SK-N-SH treated with all-trans-retinoic acid at 6 μM for 48 hours (cell line): ENCODE data around the gene KCNE2.

ENCODE experiments used
- ATAC-seq: fragments of 200-7000 bp; cut with Tn5 transposase; 3 replicates; pipeline ENCODE4 v1.9.1; 2020; ENCODE audit warnings: mild to moderate bottlenecking, moderate library complexity
- ARNTL ChIP-seq: fragments of 450-650 bp; formaldehyde crosslinking; IDR thresholded peaks from 2 replicates; pipeline ENCODE4 v1.5.0; 2020; ENCODE audit warnings: low read depth, mild to moderate bottlenecking, moderate library complexity, borderline replicate concordance
- BACH2 ChIP-seq: fragments of 250-450 bp; sonication (Bioruptor Pico); IDR thresholded peaks from 2 replicates; pipeline ENCODE4 v1.9.0; 2021; ENCODE audit warnings: mild to moderate bottlenecking, borderline replicate concordance
- CREB5 ChIP-seq: fragments of 250-450 bp; sonication (Bioruptor Pico); IDR thresholded peaks from 2 replicates; pipeline ENCODE4 v1.5.1; 2020; ENCODE audit warnings: low read depth, mild to moderate bottlenecking, moderate library complexity
- CSDC2 ChIP-seq: fragments of 250-450 bp; sonication (Bioruptor Pico); IDR thresholded peaks from 2 replicates; pipeline ENCODE4 v1.5.0; 2020; ENCODE audit warnings: mild to moderate bottlenecking, moderate library complexity
- ESRRG ChIP-seq: fragments of 250-450 bp; sonication (Bioruptor Pico); IDR thresholded peaks from 2 replicates; pipeline ENCODE4 v1.6.1; 2021; ENCODE audit warnings: mild to moderate bottlenecking
- GLIS3 ChIP-seq: fragments of 250-450 bp; sonication (Bioruptor Pico); IDR thresholded peaks from 2 replicates; pipeline ENCODE4 v1.5.0; 2020; ENCODE audit warnings: mild to moderate bottlenecking, moderate library complexity
- ISL1 ChIP-seq: fragments of 250-450 bp; sonication (Bioruptor Pico); IDR thresholded peaks from 2 replicates; pipeline ENCODE4 v2.1.2; 2022; ENCODE audit warnings: mild to moderate bottlenecking, moderate library complexity
- OSR1 ChIP-seq: fragments of 250-450 bp; sonication (Bioruptor Pico); IDR thresholded peaks from 2 replicates; pipeline ENCODE4 v1.8.0; 2022; ENCODE audit warnings: moderate library complexity, mild to moderate bottlenecking, inconsistent platforms
- PATZ1 ChIP-seq: fragments of 250-450 bp; sonication (Bioruptor Pico); IDR thresholded peaks from 2 replicates; pipeline ENCODE4 v1.8.0; 2020; ENCODE audit warnings: mild to moderate bottlenecking, moderate library complexity, borderline replicate concordance
- POU6F1 ChIP-seq: fragments of 250-450 bp; sonication (Bioruptor Pico); IDR thresholded peaks from 2 replicates; pipeline ENCODE4 v1.8.0; 2021; ENCODE audit warnings: low read depth, mild to moderate bottlenecking, moderate library complexity, borderline replicate concordance
- PPARA ChIP-seq: fragments of 250-450 bp; sonication (Bioruptor Pico); IDR thresholded peaks from 2 replicates; pipeline ENCODE4 v1.5.0; 2020; ENCODE audit warnings: mild to moderate bottlenecking, borderline replicate concordance
- RARB ChIP-seq: fragments of 250-450 bp; sonication (Bioruptor Pico); IDR thresholded peaks from 2 replicates; pipeline ENCODE4 v1.8.0; 2021; ENCODE audit warnings: mild to moderate bottlenecking, moderate library complexity
- SNAI2 ChIP-seq: fragments of 250-450 bp; sonication (Bioruptor Pico); IDR thresholded peaks from 2 replicates; pipeline ENCODE4 v1.5.0; 2020; ENCODE audit warnings: mild to moderate bottlenecking, moderate library complexity
- TCF4 ChIP-seq: fragments of 250-450 bp; sonication (Bioruptor Pico); IDR thresholded peaks from 2 replicates; pipeline ENCODE4 v1.8.0; 2021; ENCODE audit warnings: mild to moderate bottlenecking, moderate library complexity, borderline replicate concordance
- TOX ChIP-seq: fragments of 250-450 bp; sonication (Bioruptor Pico); IDR thresholded peaks from 2 replicates; pipeline ENCODE4 v1.8.0; 2021; ENCODE audit warnings: mild to moderate bottlenecking, moderate library complexity, borderline replicate concordance
- ZC3H10 ChIP-seq: fragments of 250-450 bp; sonication (Bioruptor Pico); IDR thresholded peaks from 2 replicates; pipeline ENCODE4 v1.5.1; 2021; ENCODE audit warnings: mild to moderate bottlenecking, moderate library complexity
- ZFP30 ChIP-seq: fragments of 450-650 bp; formaldehyde crosslinking; IDR thresholded peaks from 2 replicates; pipeline ENCODE4 v1.5.0; 2022; ENCODE audit warnings: mild to moderate bottlenecking, moderate library complexity
- TF ChIP-seq, protein P1 (sequence below): fragments of 250-450 bp; sonication (Bioruptor Pico); IDR thresholded peaks from 2 replicates; pipeline ENCODE4 v1.5.0; 2020; ENCODE audit warnings: mild to moderate bottlenecking, moderate library complexity
- TF ChIP-seq, protein P2 (sequence below): fragments of 250-450 bp; sonication (Bioruptor Pico); IDR thresholded peaks from 2 replicates; pipeline ENCODE4 v1.5.1; 2021; ENCODE audit warnings: mild to moderate bottlenecking, moderate library complexity

The KCNE2 gene

DNA sequence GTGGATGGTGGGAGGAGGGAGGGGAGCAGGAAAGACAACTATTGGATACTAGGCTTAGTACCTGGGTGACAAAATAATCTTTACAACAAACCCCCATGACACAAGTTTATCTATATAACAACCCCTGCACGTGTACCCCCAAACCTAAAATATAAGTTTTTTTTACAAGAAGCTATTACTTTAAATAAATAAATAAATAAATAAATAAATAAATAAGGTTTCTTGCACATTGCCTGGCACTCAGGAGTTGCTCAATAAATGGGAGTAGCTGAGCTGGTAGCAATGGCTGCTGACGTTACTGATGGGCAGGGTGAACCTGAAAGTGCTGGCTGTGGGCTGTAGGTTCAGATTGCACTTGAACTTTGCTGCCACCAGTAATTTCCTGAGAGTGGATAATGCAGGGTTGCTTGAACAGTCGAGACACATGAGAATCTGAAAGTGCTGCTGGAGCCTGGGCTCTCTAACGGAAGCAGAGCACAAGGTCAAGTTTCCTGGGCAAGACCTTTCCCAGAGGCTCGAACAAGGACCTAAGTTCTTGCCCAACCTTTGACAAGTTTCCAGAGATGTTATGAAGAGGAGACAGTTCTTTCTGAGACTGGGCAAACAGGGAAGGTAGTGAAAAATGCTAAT lies 14.8 kb upstream of the KCNE2 start:
- ATAC-seq: no peak
- TF ChIP-seq OSR1: no peak
- TF ChIP-seq, protein P1, sequence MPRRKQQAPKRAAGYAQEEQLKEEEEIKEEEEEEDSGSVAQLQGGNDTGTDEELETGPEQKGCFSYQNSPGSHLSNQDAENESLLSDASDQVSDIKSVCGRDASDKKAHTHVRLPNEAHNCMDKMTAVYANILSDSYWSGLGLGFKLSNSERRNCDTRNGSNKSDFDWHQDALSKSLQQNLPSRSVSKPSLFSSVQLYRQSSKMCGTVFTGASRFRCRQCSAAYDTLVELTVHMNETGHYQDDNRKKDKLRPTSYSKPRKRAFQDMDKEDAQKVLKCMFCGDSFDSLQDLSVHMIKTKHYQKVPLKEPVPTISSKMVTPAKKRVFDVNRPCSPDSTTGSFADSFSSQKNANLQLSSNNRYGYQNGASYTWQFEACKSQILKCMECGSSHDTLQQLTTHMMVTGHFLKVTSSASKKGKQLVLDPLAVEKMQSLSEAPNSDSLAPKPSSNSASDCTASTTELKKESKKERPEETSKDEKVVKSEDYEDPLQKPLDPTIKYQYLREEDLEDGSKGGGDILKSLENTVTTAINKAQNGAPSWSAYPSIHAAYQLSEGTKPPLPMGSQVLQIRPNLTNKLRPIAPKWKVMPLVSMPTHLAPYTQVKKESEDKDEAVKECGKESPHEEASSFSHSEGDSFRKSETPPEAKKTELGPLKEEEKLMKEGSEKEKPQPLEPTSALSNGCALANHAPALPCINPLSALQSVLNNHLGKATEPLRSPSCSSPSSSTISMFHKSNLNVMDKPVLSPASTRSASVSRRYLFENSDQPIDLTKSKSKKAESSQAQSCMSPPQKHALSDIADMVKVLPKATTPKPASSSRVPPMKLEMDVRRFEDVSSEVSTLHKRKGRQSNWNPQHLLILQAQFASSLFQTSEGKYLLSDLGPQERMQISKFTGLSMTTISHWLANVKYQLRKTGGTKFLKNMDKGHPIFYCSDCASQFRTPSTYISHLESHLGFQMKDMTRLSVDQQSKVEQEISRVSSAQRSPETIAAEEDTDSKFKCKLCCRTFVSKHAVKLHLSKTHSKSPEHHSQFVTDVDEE (CRISPR knock-in tag): no peak

GRCh38 chr21:34351786-34352241 lies 12.0 kb upstream of the KCNE2 start:
- ATAC-seq: peak; percentile 79
- TF ChIP-seq ZFP30 (CRISPR knock-in tag) (no peak), GLIS3 (CRISPR knock-in tag) (no peak), BACH2 (no peak), PPARA (no peak), TOX (CRISPR knock-in tag) (no peak), ESRRG (CRISPR knock-in tag) (no peak), CREB5 (CRISPR knock-in tag) (no peak), OSR1 (no peak)

- no peak for ATAC-seq
- TF ChIP-seq ZC3H10 (CRISPR knock-in tag): no peak
- TF ChIP-seq ARNTL (CRISPR knock-in tag): no peak
- no peak for TF ChIP-seq POU6F1
- TF ChIP-seq, all 23 proteins: peak for 0
Measured at GRCh38 chr21:34352556-34352955, 11.2 kb upstream of the KCNE2 start.

- no peak for TF ChIP-seq CSDC2 (CRISPR knock-in tag)
- TF ChIP-seq, protein P2, sequence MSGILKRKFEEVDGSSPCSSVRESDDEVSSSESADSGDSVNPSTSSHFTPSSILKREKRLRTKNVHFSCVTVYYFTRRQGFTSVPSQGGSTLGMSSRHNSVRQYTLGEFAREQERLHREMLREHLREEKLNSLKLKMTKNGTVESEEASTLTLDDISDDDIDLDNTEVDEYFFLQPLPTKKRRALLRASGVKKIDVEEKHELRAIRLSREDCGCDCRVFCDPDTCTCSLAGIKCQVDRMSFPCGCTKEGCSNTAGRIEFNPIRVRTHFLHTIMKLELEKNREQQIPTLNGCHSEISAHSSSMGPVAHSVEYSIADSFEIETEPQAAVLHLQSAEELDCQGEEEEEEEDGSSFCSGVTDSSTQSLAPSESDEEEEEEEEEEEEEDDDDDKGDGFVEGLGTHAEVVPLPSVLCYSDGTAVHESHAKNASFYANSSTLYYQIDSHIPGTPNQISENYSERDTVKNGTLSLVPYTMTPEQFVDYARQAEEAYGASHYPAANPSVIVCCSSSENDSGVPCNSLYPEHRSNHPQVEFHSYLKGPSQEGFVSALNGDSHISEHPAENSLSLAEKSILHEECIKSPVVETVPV: no peak
- TF ChIP-seq SNAI2 (CRISPR knock-in tag): no peak
- no peak for TF ChIP-seq ARNTL (CRISPR knock-in tag)
- no peak for TF ChIP-seq OSR1
- TF ChIP-seq, all 23 proteins: peak for 0
- no peak for ATAC-seq
Measured at GRCh38 chr21:34353182-34353581, 10.6 kb upstream of the KCNE2 start.

GRCh38 chr21:34354836-34355235 lies 9.0 kb upstream of the KCNE2 start:
- TF ChIP-seq TCF4 (CRISPR knock-in tag) (no peak), CSDC2 (CRISPR knock-in tag) (no peak), SNAI2 (CRISPR knock-in tag) (no peak), RARB (CRISPR knock-in tag) (no peak), ARNTL (CRISPR knock-in tag) (no peak), PATZ1 (CRISPR knock-in tag) (no peak), CREB5 (CRISPR knock-in tag) (no peak), ISL1 (no peak)
- TF ChIP-seq, protein P1 (CRISPR knock-in tag): no peak
- ATAC-seq: no peak
